Prostate gland (tissue), 2 donors: ENCODE data around the gene LRRC51.

Experiments
- CTCF ChIP-seq, 4 experiments: fragments of 200-600 bp in 2 of 4; fragments of 450-650 bp in 2 of 4; sonication (generic) in 2 of 4; IDR thresholded peaks; 1 replicate in 3 of 4; 2 replicates in 1 of 4; pipeline ENCODE4 v1.5.1; 2016 to 2019; ENCODE audit warnings: antibody characterized with exemption in 4 of 4, mild to moderate bottlenecking in 2 of 4, moderate library complexity in 2 of 4
- POLR2A ChIP-seq: fragments of 450-650 bp; IDR thresholded peaks from one replicate; pipeline ENCODE4 v1.6.1; 2016; ENCODE audit warnings: antibody characterized with exemption, mild to moderate bottlenecking

GRCh38 chr11:72132646-72133045, 52.0 kb downstream of the LRRC51 start:
- TF ChIP-seq POLR2A: no peak
- no peak for TF ChIP-seq CTCF (IDR thresholded peaks at IDR 0.05)
